GM10266 (cell line): Measurements from ENCODE around the gene AP1B1.

Experiments
- DNase-seq: peaks from one replicate; pipeline ENCODE4 v3.0.0; 2012; ENCODE audit errors: extremely low spot score
- CTCF ChIP-seq: IDR thresholded peaks from 2 replicates; pipeline ENCODE4 v1.5.1; 2012; ENCODE audit warnings: mild to moderate bottlenecking, low read depth; ENCODE audit not compliant: control insufficient read depth, insufficient read depth; ENCODE audit errors: missing control alignments

AP1B1 gene

GRCh38 chr22:29315286-29316140, 72.9 kb downstream of the AP1B1 start, which contains the start of gene RASL10A:
Gene RASL10A, minus strand, starts transcription at chr22:29315697. Its CDS starts 451 bp downstream, at chr22:29315246.
- no peak for TF ChIP-seq CTCF
- peak; percentile 71 for DNase-seq

GRCh38 chr22:29314537-29315285, 73.7 kb downstream of the AP1B1 start:
- no peak for TF ChIP-seq CTCF
- peak; percentile 63 for DNase-seq

- no peak for TF ChIP-seq CTCF
- DNase-seq: peak; percentile 60
These were observed 74.5 kb downstream of the AP1B1 start for GRCh38 chr22:29313576-29314466.

- peak; percentile 75 for DNase-seq
These were observed 75.2 kb downstream of the AP1B1 start for GRCh38 chr22:29313126-29313575.

GRCh38 chr22:29312218-29313125, 75.9 kb downstream of the AP1B1 start:
- DNase-seq: peak; percentile 39
- no peak for TF ChIP-seq CTCF

More at GRCh38 chr22:29313126-29313575, 75.2 kb downstream of the AP1B1 start:
- peak; percentile 52 for TF ChIP-seq CTCF

GRCh38 chr22:29311464-29312217, 76.7 kb downstream of the AP1B1 start:
- no peak for DNase-seq
- no peak for TF ChIP-seq CTCF
